ENCODE results near the gene CACNA1S.

DNA sequence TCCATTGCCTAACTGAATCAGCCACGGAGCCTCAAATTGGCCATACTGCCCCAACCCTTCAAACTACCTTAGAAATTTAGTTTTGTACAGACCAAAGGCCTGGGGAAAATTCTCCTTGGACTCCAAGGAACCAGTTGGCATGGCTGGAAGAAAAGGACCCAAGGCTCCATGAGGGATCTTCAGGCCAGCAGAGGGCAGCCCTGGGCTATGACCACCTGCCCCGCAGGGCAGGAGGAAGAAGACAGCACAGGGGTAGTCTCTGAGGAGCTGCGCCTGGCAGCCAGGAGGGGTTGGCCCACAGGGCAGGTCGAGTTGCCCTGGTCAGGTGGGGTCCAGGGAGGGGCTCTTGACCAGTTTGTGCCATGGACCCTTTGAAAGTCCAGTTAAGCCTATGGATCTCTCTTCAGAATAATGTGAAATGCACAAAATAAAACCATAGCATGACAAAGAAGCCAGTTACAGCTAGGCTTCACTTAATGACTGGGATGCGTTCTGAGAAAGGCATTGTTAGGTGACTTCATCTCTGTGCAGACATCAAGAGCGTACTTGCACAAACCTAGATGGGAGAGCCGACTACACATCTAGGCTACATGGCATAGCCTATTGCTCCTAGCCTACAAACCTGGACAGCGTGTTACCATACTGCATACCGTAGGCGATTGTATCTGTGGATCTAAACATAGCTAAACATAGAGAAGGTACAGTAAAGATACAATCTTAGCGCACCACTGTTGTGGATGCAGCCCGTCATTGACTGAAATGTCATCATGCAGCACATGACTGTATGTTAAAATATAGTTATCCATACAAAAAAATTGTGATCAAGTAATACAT, 26.1 kb downstream of the CACNA1S start:
- TF ChIP-seq, protein P1, sequence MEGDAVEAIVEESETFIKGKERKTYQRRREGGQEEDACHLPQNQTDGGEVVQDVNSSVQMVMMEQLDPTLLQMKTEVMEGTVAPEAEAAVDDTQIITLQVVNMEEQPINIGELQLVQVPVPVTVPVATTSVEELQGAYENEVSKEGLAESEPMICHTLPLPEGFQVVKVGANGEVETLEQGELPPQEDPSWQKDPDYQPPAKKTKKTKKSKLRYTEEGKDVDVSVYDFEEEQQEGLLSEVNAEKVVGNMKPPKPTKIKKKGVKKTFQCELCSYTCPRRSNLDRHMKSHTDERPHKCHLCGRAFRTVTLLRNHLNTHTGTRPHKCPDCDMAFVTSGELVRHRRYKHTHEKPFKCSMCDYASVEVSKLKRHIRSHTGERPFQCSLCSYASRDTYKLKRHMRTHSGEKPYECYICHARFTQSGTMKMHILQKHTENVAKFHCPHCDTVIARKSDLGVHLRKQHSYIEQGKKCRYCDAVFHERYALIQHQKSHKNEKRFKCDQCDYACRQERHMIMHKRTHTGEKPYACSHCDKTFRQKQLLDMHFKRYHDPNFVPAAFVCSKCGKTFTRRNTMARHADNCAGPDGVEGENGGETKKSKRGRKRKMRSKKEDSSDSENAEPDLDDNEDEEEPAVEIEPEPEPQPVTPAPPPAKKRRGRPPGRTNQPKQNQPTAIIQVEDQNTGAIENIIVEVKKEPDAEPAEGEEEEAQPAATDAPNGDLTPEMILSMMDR (IDR thresholded peaks at IDR 0.05), result peak; percentile 35; the same call in 1 of the 2 replicates
- no peak for TF ChIP-seq NFE2L1 (CRISPR knock-in tag; IDR thresholded peaks at IDR 0.05)
- TF ChIP-seq USF1 (CRISPR knock-in tag; IDR thresholded peaks at IDR 0.05), result no peak
- no peak for TF ChIP-seq ZNF423 (CRISPR knock-in tag; IDR thresholded peaks at IDR 0.05)
- no peak for TF ChIP-seq ZNF232 (CRISPR knock-in tag; IDR thresholded peaks at IDR 0.05)
- no peak for TF ChIP-seq FOXP1 (CRISPR knock-in tag; IDR thresholded peaks at IDR 0.05; ENCODE audit: borderline replicate concordance)

All from WTC11 (cell line).